Kasumi-1 (cell line): ENCODE results near the gene OTOGL.
A peak's percentile ranks its signal among the peaks of the same experiment; 100 is the strongest.
"Not testable (repeated sequence)": the region's sequence is repeated elsewhere in the genome, so short reads cannot be mapped to it uniquely, and the experiment has no call there.

Experiments
- DNase-seq, 2 experiments: peaks; one replicate each; lab custom pipeline; 2025; lab: John Stamatoyannopoulos, UW

The OTOGL gene

DNA sequence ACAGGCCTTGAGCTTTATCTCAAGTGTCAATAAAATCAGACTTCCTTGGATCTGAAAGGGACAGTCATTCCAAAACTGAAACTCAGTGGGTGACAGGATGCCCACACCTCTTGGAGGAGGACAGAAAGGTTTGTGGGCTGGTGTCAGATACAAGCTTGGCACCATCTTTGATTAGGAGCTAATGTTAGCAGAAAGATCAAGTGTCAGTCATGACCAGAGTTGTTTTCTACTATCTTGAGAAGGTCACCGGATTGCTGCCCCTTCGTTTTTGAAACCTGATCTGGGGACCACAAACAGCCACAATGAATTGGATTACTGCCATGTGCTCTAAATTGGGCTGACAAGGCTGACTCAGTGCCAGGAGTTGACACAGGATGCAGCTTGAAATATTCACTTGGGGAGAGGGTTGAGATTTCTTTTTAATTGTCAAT lies 88.3 kb downstream of the OTOGL start:
- DNase-seq, result peak; percentile 65 to 73

DNA sequence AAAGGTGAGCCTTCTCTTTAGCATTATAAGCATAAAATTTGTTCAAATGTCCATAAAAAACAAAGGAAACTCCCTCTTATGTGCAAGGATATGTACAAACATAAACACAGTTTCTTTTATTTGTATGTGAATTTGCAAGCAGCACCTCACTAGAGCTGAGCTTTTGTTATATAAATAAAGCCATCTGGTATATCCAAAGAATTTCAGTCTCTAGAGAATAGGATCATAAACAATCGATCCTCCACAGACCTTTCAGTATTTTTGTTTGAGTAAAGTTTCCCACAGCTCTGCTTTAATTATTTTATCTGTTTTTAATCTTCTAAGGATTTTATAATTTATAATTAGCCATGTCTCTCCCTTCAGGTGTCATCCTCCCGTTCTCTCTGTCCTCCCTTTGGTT lies 89.2 kb downstream of the OTOGL start:
- no peak for DNase-seq

DNA sequence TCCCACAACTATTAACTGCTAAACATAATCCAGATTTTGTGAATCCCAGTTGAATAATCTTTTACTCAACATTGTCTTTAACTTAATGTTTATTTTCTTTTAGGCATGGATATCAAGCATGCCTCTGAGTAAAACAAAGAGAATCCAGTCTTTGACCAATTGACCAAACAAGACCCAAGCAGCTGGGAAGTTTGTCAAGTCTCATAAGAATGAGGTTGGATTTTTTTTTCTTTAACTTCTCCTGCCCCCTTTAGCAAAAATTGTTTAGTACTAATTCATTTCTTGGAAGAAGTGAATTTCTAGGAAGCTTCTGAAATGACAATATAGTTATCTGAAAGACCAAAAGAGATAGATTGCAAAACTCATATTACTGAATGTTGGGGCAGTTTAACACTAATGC lies 89.9 kb downstream of the OTOGL start:
- no peak for DNase-seq

DNA sequence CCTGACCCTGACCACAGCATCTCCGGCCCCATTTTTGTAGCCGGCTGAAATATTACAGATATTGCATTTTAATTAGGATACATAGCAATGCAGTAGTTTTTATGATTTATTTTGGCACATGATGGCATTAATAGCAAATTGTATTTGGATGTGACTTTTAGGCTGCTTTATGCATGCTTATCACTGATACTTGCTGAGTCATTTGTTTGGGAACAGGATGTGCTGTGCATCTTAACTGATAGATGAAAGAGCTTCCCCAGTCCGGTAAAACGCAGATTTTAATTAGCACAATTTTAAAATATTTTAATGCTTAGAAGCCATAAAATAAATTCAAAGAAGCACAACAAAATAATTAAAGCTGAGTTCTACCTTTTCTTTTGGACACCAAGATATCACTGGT lies 90.7 kb downstream of the OTOGL start:
- no peak for DNase-seq

DNA sequence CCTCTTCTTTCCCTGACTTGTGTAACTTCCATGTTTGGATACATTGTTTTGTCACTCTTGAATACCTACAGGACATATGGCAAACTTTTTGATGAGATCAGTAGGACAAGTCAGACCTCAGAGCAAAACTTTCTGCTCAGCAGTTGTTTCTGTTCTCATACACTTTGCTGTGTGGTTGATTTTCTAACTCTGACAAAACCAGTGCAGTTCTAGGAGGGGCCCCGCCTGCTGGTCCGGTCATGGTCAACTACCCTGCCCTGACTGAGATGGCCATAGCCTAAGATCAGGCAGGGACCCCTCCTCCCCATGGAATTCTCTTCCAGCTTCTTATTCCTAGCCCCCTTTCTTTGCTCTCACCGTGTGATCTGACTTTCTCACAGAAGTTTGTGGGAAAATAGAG lies 92.8 kb downstream of the OTOGL start:
- no peak for DNase-seq

DNA sequence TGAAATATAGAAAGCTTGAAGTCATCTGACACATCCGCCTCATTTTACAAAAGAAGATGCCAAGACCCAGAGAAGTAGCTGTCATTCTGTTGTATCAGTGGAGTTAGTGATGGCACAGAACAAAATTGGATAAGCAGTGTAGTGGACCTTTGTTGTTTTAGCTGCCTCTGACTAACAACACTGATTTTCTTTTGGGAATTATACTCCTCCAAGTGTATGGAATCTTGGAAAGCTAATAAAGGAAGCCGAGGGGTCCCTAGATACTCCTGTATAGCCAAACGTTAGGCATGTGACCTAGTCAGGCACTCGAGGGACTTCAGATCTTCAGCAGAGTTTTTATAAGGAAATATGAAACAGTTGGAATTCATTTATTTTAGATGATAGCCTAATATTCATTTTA lies 94.5 kb downstream of the OTOGL start:
- DNase-seq, result no peak

DNA sequence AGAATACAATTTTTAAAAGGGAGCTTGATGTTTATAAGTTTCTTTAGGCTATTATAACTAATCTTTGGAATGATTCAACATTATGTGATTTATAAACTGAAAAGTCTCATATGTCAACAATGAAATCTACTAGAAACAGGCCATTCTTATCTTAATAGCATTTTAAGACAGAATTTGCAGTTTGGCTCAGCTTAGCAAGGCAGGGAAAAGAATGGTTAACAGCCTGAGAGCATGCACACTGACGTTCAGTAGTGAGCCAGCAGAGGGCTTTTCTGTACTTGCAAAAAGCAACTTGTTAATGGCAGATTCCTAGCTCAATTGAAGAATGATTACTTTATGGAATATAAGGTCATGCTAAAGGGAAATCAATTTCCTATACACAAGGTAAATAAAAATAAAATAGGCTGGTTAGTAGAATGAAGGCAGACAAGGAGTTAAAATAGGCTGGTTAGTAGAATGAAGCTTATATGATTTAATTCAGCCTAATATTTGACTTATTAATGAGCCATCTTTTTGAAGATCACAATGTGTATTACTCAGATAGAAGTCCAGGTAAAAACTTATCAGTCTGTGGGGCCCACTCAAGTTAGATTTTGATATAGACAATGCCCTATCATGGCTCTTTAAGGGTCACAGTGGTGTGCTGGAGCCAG lies 95.9 kb downstream of the OTOGL start:
- DNase-seq, result peak; percentile 74 to 77

DNA sequence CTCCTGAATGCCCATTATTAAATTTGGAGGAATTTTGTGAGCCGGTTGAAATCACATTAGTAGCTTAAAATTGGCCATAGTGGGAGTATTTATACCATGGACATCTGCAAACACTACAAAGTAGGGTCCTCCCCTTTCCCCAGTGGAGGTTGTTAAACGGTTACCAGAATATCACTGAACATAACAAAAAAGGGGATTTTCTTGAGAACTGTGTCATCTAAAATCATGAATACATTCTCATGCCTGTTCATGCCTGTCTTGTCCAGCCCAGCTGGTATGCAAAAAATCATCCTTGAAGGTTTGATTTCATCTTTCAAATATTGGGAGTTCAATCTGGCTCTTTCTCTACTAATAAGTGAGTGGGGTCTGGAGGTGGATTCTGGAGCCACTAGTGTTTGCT lies 96.4 kb downstream of the OTOGL start:
- no peak for DNase-seq

DNA sequence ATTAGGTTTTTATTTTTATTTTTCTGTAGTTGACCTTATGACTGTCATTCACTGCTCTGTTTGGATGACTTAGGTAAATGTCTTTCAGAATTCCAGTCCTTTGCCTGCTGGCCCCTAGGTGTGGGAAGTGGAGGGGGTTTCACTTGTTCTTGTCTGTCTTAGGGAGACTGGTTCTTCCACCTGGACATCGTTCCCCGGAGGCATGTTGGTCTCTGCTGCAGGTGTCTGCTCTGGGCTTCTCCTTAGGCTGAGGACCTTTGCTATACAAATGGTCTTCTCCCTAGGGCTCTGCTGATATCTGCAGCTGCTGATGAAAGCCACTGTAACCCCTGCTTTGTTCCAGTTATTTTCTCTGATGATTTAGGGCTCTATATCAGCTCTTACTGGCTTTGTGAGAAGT lies 97.1 kb downstream of the OTOGL start:
- DNase-seq, result no peak

DNA sequence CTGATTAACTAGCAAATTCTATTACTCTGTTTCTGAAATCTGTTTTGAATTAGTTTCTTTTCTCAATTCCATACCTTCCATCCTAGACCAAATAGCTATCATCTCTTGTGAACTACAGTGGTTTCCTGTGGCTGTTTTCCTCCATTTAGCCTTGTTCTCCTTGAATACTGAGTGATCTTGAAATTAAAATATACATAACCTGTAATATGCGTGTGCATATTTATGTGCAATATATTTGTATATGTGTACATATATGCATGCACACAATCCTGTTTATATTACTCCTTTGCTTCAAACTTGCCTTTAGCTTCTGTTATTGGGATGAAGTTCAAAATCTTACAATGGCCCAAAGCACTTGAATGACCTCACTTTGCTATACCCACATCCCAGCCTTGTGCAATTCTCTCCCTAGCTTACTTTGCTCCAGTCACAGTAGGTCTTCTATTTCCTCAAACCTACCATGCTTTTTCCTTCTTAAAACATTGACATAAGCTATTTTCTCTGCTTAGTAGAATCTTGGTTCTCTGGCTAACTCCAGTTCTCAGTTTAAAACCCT lies 99.5 kb downstream of the OTOGL start:
- DNase-seq, result no peak

DNA sequence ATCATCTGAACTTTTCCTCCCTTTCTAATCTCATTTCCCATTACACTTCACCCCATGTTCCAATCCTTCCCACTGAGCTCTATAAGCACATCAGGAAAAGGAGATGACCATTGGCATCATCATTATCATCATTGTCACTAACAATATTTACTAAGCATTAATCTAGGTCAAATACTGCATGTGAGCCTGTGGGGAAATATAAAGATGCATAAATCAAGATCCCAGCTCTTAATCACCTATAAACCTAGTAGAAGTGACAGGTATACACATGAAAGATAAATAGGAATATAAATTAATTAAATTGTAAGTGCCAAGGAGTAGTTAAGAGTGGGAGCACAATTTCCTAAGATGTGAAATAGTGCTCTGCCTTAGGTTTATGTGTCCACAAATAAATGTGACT lies 100.6 kb downstream of the OTOGL start:
- DNase-seq, result no peak

DNA sequence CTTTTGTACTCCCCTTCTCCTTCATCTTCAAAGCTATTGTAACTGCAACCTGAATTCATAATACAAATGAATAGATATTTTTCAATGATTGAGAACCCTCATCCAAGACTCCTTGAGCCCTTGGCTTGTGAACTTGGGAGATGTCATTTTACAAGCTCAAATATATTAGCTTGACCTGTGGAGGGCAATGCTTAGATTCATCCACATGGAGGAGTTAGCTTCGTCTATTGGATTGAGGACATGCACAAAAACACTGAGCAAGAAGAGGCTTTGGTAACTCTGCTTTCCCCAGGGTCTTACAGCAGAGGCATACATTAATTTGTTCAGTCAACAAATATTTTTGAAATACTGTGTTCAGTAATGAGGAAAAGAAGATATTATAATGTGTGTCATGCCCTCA lies 101.1 kb downstream of the OTOGL start:
- no peak for DNase-seq

DNA sequence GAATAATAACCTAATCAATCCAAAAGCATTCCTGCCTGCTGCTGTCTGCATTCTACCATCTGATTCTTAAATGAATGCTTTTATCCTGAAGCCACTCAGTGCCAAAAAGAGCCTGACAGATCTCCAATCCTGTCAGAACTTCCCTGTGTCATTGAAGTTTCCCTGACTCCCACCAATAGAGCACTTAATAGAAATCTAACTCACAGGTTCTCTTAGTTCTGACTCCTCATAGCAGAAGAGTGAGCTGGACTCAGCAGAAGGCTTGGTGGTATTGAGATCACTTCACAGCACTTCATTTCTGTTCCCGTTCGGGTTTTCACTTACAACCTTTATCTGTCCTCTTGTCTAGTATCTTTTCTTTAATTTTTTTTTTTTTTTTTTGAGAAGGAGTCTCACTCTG lies 102.6 kb downstream of the OTOGL start:
- DNase-seq, result no peak

DNA sequence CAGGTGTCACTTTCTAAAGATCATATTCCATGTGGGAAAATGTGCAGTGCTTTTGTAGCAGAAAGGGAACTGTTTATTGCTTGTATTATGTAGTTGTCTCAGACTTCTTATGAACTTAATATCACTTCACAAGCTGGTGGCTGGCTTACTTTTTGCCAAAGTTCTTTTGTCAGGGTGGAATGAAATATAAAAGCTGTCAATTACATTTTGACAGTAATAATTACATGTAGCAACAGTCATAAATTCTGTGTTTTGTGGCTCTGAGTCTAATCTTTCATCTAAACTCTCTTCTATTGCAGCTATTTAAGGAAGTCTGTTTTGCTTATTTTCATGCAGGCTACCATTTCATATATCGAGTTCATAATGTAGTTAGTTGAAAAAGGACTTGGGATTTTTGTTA lies 106.6 kb downstream of the OTOGL start:
- no peak for DNase-seq

DNA sequence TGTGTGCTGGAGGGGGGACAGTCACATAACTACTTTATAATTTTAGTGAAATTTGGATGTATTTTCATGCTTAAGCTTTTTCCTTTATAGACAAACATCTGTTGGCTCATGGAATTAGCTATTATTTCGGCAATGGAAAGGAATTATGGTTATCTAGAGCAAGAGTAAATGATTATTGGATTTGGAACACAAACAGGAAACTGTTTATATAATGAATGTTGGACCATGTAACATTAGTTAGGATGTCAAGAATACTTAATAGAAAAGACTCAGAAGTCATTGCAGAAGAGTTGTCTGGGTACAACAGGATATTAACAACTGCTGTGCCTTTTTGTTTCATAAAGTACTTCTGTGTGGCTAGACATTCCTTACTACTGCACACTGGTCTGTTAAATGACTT lies 108.7 kb downstream of the OTOGL start:
- no peak for DNase-seq

DNA sequence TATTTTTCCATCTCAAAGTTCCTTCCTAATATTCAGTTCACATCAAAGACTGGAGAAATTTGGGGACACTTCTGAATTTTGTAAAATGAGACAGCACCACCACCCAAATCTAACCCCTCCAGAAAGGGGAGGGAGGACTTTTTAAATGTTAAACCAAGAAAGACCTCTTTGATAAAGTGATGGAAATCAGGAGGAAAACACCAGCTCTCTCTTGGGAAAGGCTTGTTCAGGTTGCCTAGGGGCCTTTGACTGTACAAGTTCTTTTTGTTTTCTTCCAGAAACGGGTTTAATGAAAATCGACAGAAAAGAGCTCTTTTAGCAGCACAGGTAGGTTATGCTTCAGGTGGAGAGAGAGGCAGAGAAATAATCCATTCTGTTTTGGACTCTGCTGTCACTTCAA lies 112.3 kb downstream of the OTOGL start:
- no peak for DNase-seq

DNA sequence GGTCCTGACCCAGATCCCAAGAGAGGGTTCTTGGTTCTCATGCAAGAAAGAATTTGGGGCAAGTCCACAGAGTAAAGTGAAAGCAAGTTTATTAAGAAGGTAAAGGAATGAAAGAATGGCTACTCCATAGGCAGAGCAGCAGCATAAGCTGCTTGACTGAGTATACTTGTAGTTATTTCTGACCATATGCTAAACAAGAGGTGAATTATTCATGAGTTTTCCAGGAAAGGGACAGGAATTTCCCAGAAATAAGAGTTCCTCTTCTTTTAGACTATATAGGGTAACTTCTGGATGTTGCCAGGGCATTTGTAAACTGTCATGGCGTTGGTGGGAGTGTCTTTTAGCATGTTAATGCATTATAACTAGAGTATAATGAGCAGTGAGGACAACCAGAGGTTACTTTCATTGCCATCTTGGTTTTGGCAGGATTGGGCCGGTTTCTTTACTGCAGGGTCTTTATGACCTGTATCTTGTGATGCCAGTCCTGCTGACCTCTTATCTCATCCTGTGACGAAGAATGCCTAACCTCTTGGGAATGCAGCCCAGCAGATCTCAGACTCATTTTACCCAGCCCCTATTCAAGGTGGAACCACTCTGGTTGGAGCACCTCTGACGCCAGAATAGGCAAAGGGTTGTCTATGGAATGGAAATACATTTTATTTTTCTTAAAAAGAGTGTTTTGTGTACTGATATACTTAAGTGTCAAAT lies 113.8 kb downstream of the OTOGL start:
- DNase-seq, result no peak

DNA sequence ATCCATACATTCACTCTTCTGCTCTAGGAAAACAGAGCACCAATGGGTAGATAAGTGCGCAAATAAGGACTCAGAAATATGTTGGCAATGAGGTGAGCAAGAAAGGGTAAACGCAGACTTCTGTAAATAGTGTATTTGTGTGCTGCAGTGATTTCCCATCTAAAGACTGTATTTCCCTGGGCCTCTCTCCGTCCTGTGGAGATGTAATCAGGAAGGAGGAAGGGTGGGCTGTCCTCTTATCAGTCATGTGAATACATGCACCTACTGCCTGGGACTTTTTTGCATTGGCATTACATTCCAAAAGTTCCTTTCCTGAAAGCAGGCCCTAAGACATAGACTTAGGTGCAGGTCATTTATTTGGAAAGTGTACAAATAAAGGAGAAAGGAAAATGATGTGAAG lies 114.5 kb downstream of the OTOGL start:
- no peak for DNase-seq

DNA sequence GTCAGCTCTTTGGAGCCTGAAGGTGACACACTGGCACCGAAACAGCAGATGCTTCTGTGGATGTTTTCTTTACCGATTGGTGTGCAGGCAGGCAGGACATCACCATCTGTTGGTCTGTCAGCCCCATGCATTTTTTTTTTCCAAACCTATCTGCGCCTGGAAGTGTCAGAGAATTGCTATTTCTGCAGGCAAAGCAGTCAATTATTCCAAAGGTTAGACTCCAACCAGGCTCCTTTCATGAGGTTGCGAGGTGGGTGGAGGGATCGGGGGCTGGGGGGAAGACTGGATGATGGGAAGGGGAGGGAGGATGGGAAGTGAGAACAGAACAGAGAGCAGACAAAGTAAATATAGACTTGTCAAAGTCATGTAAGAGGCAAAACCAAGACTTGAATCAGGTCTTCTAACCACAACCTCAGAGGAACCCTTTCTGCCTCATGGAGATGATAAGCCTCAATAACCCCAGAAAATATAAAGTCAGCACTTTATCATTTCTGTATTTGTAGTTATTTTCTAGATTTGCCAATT lies 117.7 kb downstream of the OTOGL start:
- DNase-seq, result peak in 1 of 2 experiments; percentile 2

DNA sequence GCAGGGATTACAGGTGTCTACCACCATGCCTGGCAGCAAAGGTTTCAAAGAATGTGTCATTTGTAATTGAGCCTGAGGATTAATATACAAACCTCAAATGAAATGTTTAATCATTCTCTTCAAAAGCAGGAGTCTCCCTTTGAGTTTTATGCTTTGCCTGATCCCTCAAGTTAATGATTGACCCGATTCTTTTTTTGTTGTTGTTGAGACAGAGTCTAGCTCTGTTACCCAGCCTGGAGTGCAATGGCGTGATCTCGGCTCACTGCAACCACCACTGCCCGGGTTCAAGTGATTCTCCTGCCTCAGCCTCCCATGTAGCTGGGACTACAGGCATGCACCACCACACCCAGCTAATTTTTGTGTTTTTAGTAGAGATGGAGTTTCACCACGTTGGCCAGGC lies 119.6 kb downstream of the OTOGL start:
- not testable (repeated sequence) for DNase-seq

DNA sequence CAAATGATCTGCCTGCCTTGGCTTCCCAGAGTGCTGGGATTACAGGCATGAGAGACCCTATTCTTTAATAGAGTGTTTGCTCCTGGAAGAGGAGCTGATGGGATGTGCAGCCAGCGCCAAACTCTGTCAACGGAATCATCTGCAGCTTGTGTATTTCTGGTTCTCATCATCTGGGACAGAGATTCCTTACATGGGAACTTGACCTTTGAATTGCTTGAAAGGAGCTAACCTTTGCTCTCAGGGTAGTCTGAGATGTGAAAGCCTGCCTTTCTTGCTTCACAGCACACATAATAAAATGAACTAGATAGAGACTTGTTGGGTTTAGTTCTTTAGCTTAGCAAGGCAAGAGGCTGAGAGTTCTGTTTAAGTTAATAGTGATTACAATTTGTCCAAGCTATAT lies 120.0 kb downstream of the OTOGL start:
- no peak for DNase-seq

DNA sequence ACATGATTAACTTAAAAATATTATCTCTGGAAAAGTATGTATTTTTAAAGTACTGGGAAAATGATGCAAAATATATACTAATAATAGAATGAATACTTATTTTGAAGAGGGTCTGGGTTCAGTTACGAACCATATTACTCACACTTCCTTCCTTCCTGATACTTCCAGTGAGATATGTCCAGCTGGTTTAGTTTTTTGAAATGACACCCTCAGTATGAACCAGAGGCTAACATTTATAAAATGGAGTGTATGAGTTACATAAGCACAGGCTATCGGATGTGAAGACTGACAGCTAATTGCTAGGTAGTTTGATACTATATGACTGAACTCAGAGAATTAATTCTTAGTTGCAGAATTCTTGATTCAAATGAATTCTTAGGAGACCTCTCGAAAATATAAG lies 122.9 kb downstream of the OTOGL start:
- peak; percentile 28 to 40 for DNase-seq

DNA sequence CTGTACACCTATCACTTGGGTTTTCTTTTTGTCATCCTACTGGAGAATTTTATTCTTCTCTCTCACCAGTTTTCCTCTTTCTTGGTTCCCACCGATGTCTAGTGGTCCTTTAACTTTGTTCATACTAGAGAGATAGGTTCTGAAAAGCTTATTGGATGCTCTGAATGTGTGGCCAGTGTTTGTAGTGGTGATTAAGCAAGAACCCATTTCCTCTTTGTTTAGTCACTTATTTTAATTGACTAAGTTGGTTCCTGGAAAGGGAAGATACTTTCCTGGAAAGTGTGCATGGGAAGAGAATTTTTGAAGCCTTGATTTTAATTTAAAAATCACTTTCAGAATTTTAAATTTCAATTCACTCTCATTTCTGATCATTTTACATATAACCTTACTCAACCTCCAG lies 127.2 kb downstream of the OTOGL start:
- peak; percentile 33 to 38 for DNase-seq
